Fibroblast of skin of right biceps (primary cell): ENCODE data around the gene ZBTB26.
"Not testable (repeated sequence)": the region's sequence is repeated elsewhere in the genome, so short reads cannot be mapped to it uniquely, and the experiment has no call there.

Source experiments
- DNase-seq: peaks from one replicate; pipeline ENCODE4 v3.0.0-alpha.2; 2013

The ZBTB26 gene

GRCh38 chr9:122923947-122924346, 7.4 kb downstream of the ZBTB26 start:
- DNase-seq: no peak

- no peak for DNase-seq
Observed at GRCh38 chr9:122922713-122923112, 8.6 kb downstream of the ZBTB26 start.

- DNase-seq: no peak
Observed at GRCh38 chr9:122918310-122918709, 13.0 kb downstream of the ZBTB26 start.

GRCh38 chr9:122912964-122913673, 18.2 kb downstream of the ZBTB26 start, which contains the start of gene ZBTB6:
ZBTB6 (minus strand) TSS chr9:122913323; CDS start chr9:122912072, 1,251 bp downstream.
- DNase-seq: peak; percentile 88

- no peak for DNase-seq
Observed at GRCh38 chr9:122912671-122912963, 18.7 kb downstream of the ZBTB26 start.

- DNase-seq: not testable (repeated sequence)
Observed at GRCh38 chr9:122906122-122906521, 25.2 kb downstream of the ZBTB26 start.

DNA sequence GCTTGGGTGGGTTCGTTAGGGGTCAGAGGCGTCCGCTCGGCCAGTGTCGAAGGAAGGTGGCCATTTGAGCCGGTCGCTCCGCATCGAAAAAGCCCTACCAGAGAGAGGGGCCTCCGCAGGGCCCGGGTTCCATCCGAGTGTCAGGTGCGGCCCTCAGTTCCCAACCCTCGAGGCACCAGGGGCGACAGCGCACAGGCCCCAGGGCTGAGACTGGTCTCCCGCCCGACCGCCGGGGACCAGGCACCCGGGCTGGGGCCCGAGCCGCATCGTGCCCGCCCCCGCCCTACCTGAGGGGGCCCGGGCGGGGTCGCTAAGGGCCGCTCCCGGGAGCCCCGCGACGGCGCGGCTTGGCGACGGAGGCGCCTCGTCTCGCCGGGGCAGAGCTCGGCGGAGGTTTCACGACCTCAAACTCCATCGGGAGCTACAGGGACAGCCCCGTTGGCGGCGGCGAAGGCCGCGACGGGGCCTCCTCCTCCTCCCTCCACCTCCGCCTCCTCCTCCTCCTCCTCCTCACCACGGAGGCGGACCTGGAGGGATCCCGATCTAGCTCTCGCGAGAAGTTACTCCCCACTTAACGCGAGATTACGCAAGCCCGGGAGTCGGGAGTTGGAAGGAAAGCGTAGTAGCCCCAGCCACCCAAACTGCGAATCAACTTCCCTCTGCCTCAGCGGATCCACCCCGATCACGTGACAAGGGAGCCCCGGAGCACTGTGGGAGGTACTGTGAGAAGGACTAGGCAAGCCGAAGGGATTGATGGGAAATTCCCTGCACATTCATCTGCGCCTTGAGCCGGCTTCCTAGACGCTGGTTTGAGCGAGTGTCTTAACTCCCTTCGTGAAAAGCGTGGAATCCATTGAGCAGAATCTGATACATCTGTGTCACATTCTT, 26.2 kb downstream of the ZBTB26 start, which contains the start of gene RC3H2:
Gene RC3H2 (minus strand): TSS at position 537 of the 888 bp plus-strand sequence. CDS start 7,850 bp downstream, outside the sequence.
- DNase-seq: peak; percentile 100

GRCh38 chr9:122904466-122904822, 26.9 kb downstream of the ZBTB26 start:
- DNase-seq: peak; percentile 12

DNA sequence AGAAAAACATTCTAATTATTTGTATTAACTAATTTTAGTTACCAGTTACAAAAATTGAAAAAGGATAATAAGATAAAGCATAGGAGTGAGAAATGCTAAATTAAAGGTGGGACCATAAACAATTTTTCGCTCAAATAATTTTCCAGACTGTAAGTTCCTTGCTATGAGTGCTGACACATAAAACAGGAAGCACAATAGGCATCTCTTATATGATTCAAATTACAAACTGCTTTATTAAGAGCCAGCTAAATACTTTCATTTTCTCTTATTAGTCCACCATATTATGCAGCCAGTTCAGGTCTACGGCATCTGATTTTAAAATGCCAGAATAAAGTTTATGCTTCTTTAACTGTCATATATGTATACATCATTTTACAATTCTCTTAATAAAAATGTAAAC, 30.5 kb downstream of the ZBTB26 start:
- DNase-seq: no peak

DNA sequence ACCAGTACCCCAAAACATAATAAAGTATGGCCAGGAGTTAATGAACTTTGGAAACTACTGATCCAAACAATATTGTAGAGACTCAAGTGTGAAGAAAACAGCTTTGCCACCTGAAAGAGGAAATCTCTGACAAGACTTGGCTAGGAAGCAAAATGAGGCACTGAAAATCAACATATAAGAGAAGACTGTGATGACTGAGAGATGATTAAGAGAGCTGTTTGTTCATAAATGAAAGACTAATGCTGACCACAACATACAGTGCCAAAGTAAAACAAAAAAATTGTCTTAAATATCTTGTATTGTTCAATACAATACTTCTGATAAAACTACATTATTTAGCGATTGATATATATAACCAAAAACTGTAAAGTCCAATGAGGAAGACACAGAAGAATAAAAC, 33.3 kb downstream of the ZBTB26 start:
- DNase-seq: peak; percentile 2

GRCh38 chr9:122888480-122888879, 42.8 kb downstream of the ZBTB26 start:
- DNase-seq: no peak

DNA sequence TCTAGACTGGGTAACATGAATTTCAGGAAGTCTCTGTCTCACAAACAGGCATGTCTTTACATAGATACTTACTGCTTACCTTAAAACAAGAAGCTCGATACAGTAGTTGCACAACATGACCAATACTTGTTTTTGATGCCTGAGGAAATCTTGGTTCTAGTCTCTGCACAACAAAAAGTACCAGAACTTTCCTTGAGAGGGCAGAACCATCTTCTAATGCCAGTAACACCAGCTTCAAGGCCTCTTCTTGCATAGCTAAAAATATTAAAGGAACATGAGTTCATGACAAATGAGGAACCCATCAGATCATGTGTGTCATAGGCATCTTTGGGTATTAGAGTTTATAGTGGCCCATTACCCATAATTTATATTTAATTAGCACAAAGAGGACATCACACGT, 48.2 kb downstream of the ZBTB26 start:
- no peak for DNase-seq

DNA sequence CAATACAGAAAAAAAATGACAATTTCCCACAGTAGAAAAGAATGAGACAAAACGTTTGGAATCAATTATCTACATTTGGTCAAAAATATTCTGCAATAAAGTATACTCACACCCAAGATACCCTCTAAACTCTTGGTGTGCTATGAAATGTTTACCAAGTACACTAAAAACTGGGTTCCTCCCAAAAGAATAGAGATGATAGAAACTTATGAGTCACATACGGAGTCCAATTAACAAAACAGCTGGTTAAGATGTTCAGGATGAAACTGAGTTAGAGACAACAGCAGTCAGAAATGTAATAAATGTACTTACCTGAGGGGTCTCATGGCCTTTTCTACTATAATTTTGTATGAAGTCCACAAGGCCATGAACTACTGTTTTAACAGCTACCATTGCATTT, 51.9 kb downstream of the ZBTB26 start:
- no peak for DNase-seq

DNA sequence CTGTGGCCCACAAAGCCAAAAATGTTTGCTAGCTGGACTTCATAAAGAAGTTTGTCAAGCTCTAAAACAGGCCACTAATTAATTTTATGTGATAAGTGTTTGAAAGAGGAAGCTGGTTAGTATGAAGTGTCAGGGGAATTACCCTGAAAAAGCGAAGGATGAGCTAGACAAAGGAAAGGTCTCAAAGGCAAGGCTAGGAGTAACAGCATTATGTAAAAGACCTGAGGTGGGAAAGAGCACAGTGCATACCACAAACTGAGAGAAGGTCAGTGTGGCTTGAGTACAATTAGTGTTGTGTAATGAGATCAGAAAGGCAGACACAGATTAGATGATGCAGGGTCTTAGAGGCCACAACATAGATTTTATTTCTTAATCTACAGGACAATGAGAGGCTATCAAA, 55.8 kb downstream of the ZBTB26 start:
- no peak for DNase-seq

DNA sequence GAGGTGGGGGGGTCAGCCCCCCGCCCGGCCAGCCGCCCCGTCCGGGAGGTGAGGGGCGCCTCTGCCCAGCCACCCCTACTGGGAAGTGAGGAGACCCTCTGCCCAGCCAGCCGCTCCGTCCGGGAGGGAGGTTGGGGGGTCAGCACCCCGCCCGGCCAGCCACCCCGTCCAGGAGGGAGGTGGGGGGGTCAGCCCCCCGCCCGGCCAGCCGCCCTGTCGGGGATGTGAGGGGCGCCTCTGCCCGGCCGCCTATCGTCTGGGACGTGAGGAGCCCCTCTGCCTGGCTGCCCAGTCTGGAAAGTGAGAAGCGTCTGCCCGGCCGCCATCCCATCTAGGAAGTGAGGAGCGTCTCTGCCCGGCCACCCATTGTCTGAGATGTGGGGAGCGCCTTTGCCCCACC, 64.0 kb downstream of the ZBTB26 start:
- not testable (repeated sequence) for DNase-seq

DNA sequence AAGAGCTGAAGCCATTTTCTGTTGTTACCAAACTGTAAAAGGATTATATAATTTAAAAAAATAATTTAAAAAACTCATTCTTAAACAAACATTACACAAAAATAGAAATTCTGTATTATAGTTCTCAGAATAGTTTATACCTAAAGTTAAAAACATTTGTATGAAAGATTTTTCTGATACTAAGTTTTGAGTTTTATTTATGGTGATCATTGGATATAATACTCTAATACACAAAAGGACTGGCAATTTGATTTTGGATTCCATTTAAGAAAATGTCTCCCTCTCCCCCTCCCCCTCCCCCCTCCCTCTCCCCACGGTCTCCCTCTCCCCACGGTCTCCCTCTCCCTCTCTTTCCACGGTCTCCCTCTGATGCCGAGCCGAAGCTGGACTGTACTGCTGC, 65.2 kb downstream of the ZBTB26 start:
- no peak for DNase-seq
